Vagina (tissue), 2 donors: Measurements from ENCODE around the gene TNFAIP8L1. TPM values are rescaled to one million over a fixed set of nuclear protein-coding genes. Genes with fewer than 3 reads are reported as not detected.

ENCODE experiments used
- DNase-seq, 2 donors: peaks; one replicate each; pipeline ENCODE4 v3.0.0-alpha.2; 2017; ENCODE audit errors: extremely low spot score in 2 of 2
- H3K27ac ChIP-seq: fragments of 200-600 bp; sonication (generic); one replicate; pipeline ENCODE4 v1.5.1; 2019
- H3K27me3 ChIP-seq: fragments of 200-600 bp; sonication (generic); one replicate; pipeline ENCODE4 v1.5.1; 2019
- H3K36me3 ChIP-seq, 2 donors: fragments of 200-600 bp; sonication (generic); one replicate each; pipeline ENCODE4 v1.5.1; 2017 to 2019
- H3K4me1 ChIP-seq: fragments of 200-600 bp; sonication (generic); one replicate; pipeline ENCODE4 v1.5.1; 2019
- H3K4me3 ChIP-seq, 2 donors: fragments of 200-600 bp; sonication (generic); 1 replicate in 1 of 2; 2 replicates in 1 of 2; pipeline ENCODE4 v1.5.1; 2016 to 2019
- H3K9me3 ChIP-seq: fragments of 200-600 bp; sonication (generic); one replicate; pipeline ENCODE4 v1.5.1; 2019
- CTCF ChIP-seq, 3 experiments: fragments of 450-650 bp in 2 of 3; fragments of 200-600 bp in 1 of 3; sonication (generic) in 1 of 3; IDR thresholded peaks; one replicate each; pipeline ENCODE4 v1.5.1; 2017 to 2019; ENCODE audit warnings: antibody characterized with exemption in 3 of 3, mild to moderate bottlenecking in 2 of 3, moderate library complexity in 2 of 3
- POLR2A ChIP-seq, 2 donors: fragments of 450-650 bp; IDR thresholded peaks; one replicate each; pipeline ENCODE4 v1.6.1; 2017; ENCODE audit warnings: antibody characterized with exemption in 2 of 2, mild to moderate bottlenecking in 2 of 2, moderate library complexity in 2 of 2
- POLR2AphosphoS5 ChIP-seq, 2 donors: sonication (generic); formaldehyde crosslinking; IDR thresholded peaks; one replicate each; pipeline ENCODE4 v1.9.0; 2017; ENCODE audit warnings: antibody characterized with exemption in 2 of 2, mild to moderate bottlenecking in 2 of 2, low read depth in 1 of 2; ENCODE audit not compliant: insufficient read depth in 1 of 2
- intact Hi-C: fragments of 100-400 bp; cut with DNase I; formaldehyde crosslinking; loops from one replicate; pipeline ENCODE4 v1.15.1; 2023
- total RNA-seq: library from RNA; depleted of rRNA; stranded (reverse); fragments of >200 nt; gene quantifications from one replicate; pipeline ENCODE4 v1.2.3, GENCODE V29; 2016

Gene TNFAIP8L1
- total RNA-seq, 1 donor from 2014 or later, result 13.0 TPM

GRCh38 chr19:4671185-4671851, 32.0 kb downstream of the TNFAIP8L1 start:
- intact Hi-C loops, result no loop called here
- H3K4me1 ChIP-seq, result peaks cover 28% of the 10 kb centered on the region
- no peaks in the 10 kb centered on the region for H3K9me3 ChIP-seq
- DNase-seq, result no peak
- H3K27me3 ChIP-seq, result no peaks in the 10 kb centered on the region
- TF ChIP-seq POLR2A (IDR thresholded peaks at IDR 0.05) (no peak), POLR2AphosphoS5 (IDR thresholded peaks at IDR 0.05; ENCODE audit: insufficient read depth in 1 of 2, low read depth in 1 of 2) (no peak), CTCF (IDR thresholded peaks at IDR 0.05) (no peak)
- H3K36me3 ChIP-seq, result peaks cover 0 to 23% of the 10 kb centered on the region in 2 donors
- no peak overlapping the region for H3K4me3 ChIP-seq
- H3K27ac ChIP-seq, result peak overlapping the region; percentile 69

- H3K4me1 ChIP-seq, result peaks cover 27% of the 10 kb centered on the region
- DNase-seq, result no peak
- intact Hi-C loops, result no loop called here
- H3K27ac ChIP-seq, result no peak overlapping the region
- no peaks in the 10 kb centered on the region for H3K27me3 ChIP-seq
- no peaks in the 10 kb centered on the region for H3K9me3 ChIP-seq
- TF ChIP-seq CTCF (IDR thresholded peaks at IDR 0.05) (no peak), POLR2AphosphoS5 (IDR thresholded peaks at IDR 0.05; ENCODE audit: insufficient read depth in 1 of 2, low read depth in 1 of 2) (no peak), POLR2A (IDR thresholded peaks at IDR 0.05) (no peak)
- no peak overlapping the region for H3K4me3 ChIP-seq
- peaks cover 0 to 19% of the 10 kb centered on the region in 2 donors for H3K36me3 ChIP-seq
Measured at GRCh38 chr19:4673216-4673615, 33.9 kb downstream of the TNFAIP8L1 start.

GRCh38 chr19:4673726-4674125, 34.4 kb downstream of the TNFAIP8L1 start:
- TF ChIP-seq CTCF (IDR thresholded peaks at IDR 0.05) (no peak), POLR2AphosphoS5 (IDR thresholded peaks at IDR 0.05; ENCODE audit: insufficient read depth in 1 of 2, low read depth in 1 of 2) (no peak)
- intact Hi-C loops, result no loop called here
- Histone ChIP-seq H3K4me1 (peaks cover 22% of the 10 kb centered on the region), H3K9me3 (no peaks in the 10 kb centered on the region), H3K4me3 (no peak overlapping the region), H3K27me3 (no peaks in the 10 kb centered on the region), H3K36me3 (peaks cover 0 to 18% of the 10 kb centered on the region in 2 donors), H3K27ac (no peak overlapping the region)
- no peak for DNase-seq

GRCh38 chr19:4675346-4675745, 36.0 kb downstream of the TNFAIP8L1 start:
- TF ChIP-seq POLR2AphosphoS5 (IDR thresholded peaks at IDR 0.05; ENCODE audit: insufficient read depth in 1 of 2, low read depth in 1 of 2) (no peak), POLR2A (IDR thresholded peaks at IDR 0.05) (no peak), CTCF (IDR thresholded peaks at IDR 0.05) (no peak)
- Histone ChIP-seq H3K9me3 (no peaks in the 10 kb centered on the region), H3K4me1 (peaks cover 11% of the 10 kb centered on the region), H3K27ac (no peak overlapping the region), H3K36me3 (peaks cover 0 to 21% of the 10 kb centered on the region in 2 donors), H3K27me3 (no peaks in the 10 kb centered on the region), H3K4me3 (no peak overlapping the region)
- DNase-seq, result no peak
- intact Hi-C loops, result no loop called here

- Histone ChIP-seq H3K4me3 (no peak overlapping the region), H3K27ac (no peak overlapping the region), H3K4me1 (no peaks in the 10 kb centered on the region), H3K36me3 (peaks cover 0 to 36% of the 10 kb centered on the region in 2 donors), H3K9me3 (no peaks in the 10 kb centered on the region), H3K27me3 (no peaks in the 10 kb centered on the region)
- DNase-seq, result no peak
- TF ChIP-seq CTCF (IDR thresholded peaks at IDR 0.05), result no peak
- TF ChIP-seq POLR2AphosphoS5 (IDR thresholded peaks at IDR 0.05; ENCODE audit: insufficient read depth in 1 of 2, low read depth in 1 of 2), result no peak
- no peak for TF ChIP-seq POLR2A (IDR thresholded peaks at IDR 0.05)
- intact Hi-C loops, result no loop called here
Measured at GRCh38 chr19:4676955-4677731, 37.8 kb downstream of the TNFAIP8L1 start.
